GM04504 (cell line): ENCODE results near the gene FAM162A.
"Not testable (repeated sequence)": the region's sequence is repeated elsewhere in the genome, so short reads cannot be mapped to it uniquely, and the experiment has no call there.

Source experiments
- DNase-seq: peaks from one replicate; pipeline ENCODE4 v3.0.0-alpha.2; 2012; ENCODE audit warnings: low read depth

Gene FAM162A

GRCh38 chr3:122383771-122384697 lies at the start of gene FAM162A:
Gene FAM162A, plus strand, starts transcription at chr3:122384182. Its CDS starts 84 bp downstream, at chr3:122384266.
- DNase-seq: peak; percentile 71

GRCh38 chr3:122342803-122343202 lies 41.2 kb upstream of the FAM162A start:
- DNase-seq: no peak

GRCh38 chr3:122343654-122344053 lies 40.3 kb upstream of the FAM162A start:
- no peak for DNase-seq

- no peak for DNase-seq
These were observed 34.8 kb upstream of the FAM162A start for GRCh38 chr3:122349171-122349570.

GRCh38 chr3:122350814-122351418 lies 33.1 kb upstream of the FAM162A start:
- no peak for DNase-seq

GRCh38 chr3:122351612-122352011 lies 32.4 kb upstream of the FAM162A start:
- DNase-seq: no peak

GRCh38 chr3:122353215-122353614 lies 30.8 kb upstream of the FAM162A start:
- DNase-seq: no peak

- no peak for DNase-seq
These were observed 30.0 kb upstream of the FAM162A start for GRCh38 chr3:122353893-122354401.

GRCh38 chr3:122355612-122356011 lies 28.4 kb upstream of the FAM162A start:
- no peak for DNase-seq

- DNase-seq: no peak
These were observed 27.6 kb upstream of the FAM162A start for GRCh38 chr3:122356402-122356801.

GRCh38 chr3:122357828-122358702 lies 25.9 kb upstream of the FAM162A start:
- DNase-seq: no peak

GRCh38 chr3:122358703-122359032 lies 25.3 kb upstream of the FAM162A start:
- no peak for DNase-seq

GRCh38 chr3:122362026-122362425 lies 22.0 kb upstream of the FAM162A start:
- no peak for DNase-seq

GRCh38 chr3:122364490-122364889 lies 19.5 kb upstream of the FAM162A start:
- DNase-seq: no peak

GRCh38 chr3:122365073-122365472 lies 18.9 kb upstream of the FAM162A start:
- no peak for DNase-seq

- not testable (repeated sequence) for DNase-seq
These were observed 18.2 kb upstream of the FAM162A start for GRCh38 chr3:122365582-122366378.

- DNase-seq: no peak
These were observed 17.6 kb upstream of the FAM162A start for GRCh38 chr3:122366379-122366749.

GRCh38 chr3:122374034-122374433 lies 9.9 kb upstream of the FAM162A start:
- no peak for DNase-seq

- DNase-seq: no peak
These were observed 6.0 kb upstream of the FAM162A start for GRCh38 chr3:122377975-122378374.

- DNase-seq: peak; percentile 55
These were observed 905 bp upstream of the FAM162A start, which contains the start of gene MIX23 for GRCh38 chr3:122382888-122383666. Gene MIX23, minus strand, starts transcription at chr3:122383231. Its CDS starts 7 bp downstream, at chr3:122383224.

GRCh38 chr3:122387709-122388108 lies 3.7 kb downstream of the FAM162A start:
- no peak for DNase-seq
